Stimulated activated CD4-positive, alpha-beta T cell treated with anti-CD3 and anti-CD28 coated beads, TNF-alpha, amount 100 ng/mL, for 24 hours (primary cell): ENCODE results near the gene SPTBN5.
A peak's percentile ranks its signal among the peaks of the same experiment; 100 is the strongest.

Experiments
- DNase-seq, 3 experiments: peaks; one replicate each; pipeline ENCODE4 v3.0.0-alpha.2; 2020; ENCODE audit warnings: low read depth in 3 of 3

Gene SPTBN5

DNA sequence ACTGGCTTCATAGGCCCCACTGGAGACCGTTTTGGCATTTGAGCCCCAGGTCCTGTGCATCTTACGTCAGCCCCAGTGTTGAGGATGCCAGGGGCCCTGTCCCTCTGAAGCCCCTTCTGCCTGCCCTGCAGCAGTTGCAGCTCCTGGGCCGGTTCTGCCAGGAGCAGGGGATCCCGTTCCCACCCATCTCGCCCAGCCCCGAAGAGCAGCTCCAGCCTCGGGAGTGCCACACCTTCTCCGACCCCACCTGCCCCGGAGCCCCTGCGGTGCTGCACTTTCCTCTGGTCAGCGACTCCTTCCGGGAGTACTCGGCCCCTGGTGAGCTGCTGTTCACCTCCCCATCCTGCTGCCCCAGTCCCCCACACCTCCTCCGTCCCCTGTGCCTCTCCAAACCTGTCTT, 46.6 kb downstream of the SPTBN5 start:
- no peak for DNase-seq

- no peak for DNase-seq
These were observed 49.0 kb downstream of the SPTBN5 start for GRCh38 chr15:41844814-41845213.

- no peak for DNase-seq
These were observed 50.3 kb downstream of the SPTBN5 start for GRCh38 chr15:41843571-41843970.

DNA sequence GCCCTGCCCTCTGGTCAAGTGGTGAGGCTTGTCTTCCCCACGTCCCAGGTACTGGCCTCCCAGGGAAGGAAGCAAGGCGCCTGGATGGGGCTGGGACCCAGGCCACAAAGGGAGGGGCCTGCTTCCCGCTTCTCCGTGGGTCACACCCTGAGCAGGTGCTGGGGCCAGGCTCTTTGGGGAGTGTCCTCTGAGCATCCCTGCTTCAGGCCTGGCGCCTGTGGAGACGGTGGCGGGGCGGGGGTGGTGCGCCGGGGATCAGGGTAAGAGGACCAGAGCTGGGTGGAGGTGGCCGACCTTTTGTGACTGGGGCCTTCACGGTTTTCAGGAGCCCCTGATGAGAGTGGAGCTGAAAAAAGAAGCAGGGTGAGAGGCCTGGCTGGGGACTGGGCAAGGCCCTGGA, 51.6 kb downstream of the SPTBN5 start:
- no peak for DNase-seq

DNA sequence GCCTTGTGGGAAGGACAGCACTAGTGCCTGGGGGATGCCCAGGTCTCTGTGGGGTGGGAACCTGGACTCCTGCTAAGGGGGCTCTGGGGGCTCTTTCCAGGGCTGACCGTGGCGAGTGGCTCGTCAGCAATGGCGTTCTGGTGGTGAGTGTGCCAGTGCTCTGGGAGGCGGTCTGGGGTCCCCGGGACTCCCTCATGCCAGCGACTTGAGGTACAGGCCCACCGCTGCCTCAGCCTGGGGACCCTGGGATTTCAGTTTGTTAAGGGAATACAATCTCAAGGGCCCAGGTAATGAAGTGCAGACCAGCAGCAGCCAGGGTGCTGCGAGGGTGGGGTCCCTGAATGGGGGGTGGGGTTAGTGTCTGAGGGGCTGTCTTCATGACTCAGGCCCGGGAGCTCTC, 52.7 kb downstream of the SPTBN5 start:
- DNase-seq: no peak

- DNase-seq: no peak
These were observed 53.2 kb downstream of the SPTBN5 start for GRCh38 chr15:41840673-41841072.

- DNase-seq: no peak
These were observed 53.9 kb downstream of the SPTBN5 start for GRCh38 chr15:41839781-41840491.

GRCh38 chr15:41838400-41838897, 55.4 kb downstream of the SPTBN5 start, which contains the start of gene PLA2G4B:
Gene PLA2G4B, plus strand, starts transcription at chr15:41838847. Its CDS starts 67 bp downstream, at chr15:41838914.
- DNase-seq: no peak

DNA sequence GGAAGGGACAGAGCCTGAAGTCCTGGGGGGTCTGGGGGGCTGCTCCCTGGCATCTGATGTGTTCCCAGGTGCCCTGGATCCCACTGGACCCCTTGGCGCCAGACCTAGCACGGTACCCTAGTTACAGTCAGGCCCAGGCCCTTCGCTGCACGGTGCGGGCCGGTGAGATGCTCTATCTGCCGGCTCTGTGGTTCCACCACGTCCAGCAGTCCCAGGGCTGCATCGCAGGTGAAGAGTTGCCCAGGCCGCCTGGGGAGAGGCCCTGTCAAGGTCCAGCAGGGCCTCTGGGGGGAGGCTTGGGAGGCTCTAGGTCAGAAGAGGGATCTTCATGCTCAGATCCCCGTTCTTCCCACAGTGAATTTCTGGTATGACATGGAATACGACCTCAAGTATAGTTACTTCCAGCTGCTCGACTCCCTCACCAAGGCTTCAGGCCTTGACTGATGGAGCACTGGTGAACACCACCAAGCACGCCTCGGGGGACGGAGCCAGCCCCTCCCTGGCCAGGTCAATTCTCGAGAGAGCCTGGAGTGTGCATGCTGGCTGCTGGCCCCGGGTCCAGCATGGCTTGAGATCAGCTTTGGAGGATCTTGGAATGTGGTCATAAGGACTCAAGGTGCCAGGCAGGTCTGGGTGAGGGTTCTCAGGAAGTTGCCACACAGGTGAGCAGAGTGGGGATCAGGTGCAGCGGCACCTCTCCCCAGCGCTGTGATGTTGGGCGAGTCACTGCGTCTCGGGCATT, 57.0 kb downstream of the SPTBN5 start:
- no peak for DNase-seq

DNA sequence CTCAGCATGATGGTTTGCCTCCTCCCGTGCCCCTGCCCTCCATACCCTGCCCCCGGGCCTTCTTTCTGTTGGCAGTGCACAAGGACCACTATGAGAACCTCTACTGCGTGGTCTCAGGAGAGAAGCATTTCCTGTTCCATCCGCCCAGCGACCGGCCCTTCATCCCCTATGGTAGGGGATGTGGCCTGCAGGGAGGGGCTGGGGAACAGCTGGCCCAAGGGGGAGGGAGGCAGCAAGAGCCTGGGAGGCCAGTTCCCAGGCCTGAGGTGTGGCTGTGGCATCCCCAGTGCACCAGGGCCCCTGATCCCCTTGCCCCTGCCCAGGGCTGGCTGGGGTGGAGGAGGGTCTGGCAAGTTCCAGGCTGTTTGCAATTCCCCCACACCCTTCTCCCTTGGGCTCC, 57.8 kb downstream of the SPTBN5 start:
- no peak for DNase-seq

GRCh38 chr15:41834096-41834495, 59.8 kb downstream of the SPTBN5 start:
- DNase-seq: no peak

GRCh38 chr15:41832875-41833274, 61.0 kb downstream of the SPTBN5 start:
- no peak for DNase-seq

DNA sequence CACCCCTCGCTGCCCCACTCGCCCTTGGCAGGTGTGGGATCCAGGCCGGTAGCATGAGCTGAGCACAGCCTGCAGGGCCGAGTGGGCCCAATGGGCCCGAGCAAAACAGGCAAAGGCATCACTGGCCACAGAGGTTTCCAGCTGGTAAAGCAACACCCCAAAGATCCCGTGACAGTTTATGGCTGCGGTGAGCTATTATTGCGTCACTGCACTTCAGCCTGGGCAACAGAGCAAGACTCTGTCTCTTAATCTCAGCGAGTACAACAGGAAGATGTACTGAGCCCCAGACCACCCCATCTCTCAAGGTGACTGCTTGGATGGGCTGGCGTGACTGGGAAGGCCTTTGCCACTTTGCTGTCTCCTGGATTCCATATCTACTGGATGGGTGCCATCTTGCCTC, 61.6 kb downstream of the SPTBN5 start:
- no peak for DNase-seq

- DNase-seq: peak in 1 of 3 experiments; percentile 43
These were observed 62.6 kb downstream of the SPTBN5 start for GRCh38 chr15:41831291-41831690.

- no peak for DNase-seq
These were observed 63.8 kb downstream of the SPTBN5 start for GRCh38 chr15:41829959-41830646.

- no peak for DNase-seq
These were observed 65.1 kb downstream of the SPTBN5 start for GRCh38 chr15:41828807-41829141.

DNA sequence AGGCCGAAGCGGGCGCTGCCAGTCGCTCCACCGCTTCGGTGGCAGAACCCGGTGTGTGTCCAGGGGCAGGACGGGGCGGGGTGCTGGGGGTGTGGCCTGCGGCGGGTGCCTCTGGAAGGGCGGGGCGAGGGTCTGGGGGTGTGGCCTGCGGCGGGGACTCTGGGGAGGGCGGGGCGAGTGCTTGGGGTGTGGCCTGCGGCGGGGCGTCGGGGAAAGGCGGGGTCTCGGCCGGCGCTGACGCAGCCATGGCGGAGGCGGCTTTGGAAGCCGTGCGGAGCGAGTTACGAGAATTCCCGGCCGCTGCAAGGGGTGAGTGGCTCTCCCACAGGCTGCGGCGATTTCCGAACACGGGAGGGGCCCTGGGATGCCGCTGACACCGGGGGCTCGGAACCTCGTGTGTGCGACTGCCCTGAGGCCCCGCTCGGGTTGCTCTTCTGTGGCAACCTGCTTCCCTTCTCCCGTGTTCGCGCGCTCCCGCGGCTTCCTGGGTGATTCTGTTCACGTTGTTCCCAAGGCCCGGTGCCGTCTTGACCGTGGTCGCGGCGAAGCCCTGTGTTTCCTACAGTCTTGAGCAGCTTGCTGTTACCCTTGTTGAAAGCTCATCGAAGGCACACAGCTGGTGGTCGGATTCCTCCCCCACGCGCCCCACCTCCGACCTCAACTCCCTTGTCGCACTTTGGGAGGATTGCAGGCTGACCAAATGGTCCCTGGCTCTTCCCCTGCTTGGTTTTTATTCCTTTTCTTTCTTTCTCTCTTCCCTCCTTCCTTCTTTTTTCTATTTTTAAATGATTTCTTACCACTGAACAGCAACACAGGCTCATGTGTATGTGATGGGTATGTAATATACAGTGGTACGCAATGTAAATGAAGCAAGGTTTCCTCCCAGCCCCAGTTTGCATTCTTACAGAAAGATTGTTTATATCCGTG, 65.7 kb downstream of the SPTBN5 start, which contains the start of gene JMJD7:
JMJD7 (plus strand) TSS at position 213 of the 927 bp plus-strand sequence; CDS start at position 246, 33 bp downstream.
- peak; percentile 92 to 95 (median 93) for DNase-seq

DNA sequence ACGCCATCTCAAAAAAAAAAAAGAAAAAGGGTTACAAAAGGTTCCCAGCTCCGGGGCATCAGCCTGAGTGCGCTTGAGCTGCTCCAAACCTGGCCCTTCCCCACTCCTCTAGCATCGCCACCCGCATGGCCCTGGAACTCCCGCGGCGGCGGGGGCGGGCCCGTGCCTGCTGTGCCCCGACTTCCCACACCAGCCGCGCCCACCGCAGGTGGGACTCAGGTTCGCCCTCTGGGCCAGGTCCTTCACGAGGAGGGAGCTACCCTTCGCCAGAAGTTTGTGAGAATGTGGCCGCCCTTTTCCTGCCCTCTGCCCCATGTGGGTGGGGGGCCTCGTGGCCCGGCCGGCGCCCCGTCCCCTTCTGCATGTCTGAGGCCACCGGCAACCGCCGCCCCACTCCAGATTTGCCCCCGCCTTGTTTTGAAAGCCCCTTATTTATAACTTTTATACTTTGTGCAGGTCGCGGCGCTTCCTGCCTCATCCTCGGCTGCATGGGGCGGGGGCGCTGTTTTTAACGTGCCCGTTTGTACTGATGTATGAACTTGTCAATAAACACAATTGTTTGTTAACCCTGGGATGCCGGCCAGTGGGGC, 66.5 kb downstream of the SPTBN5 start:
- DNase-seq: peak in 1 of 3 experiments; percentile 13

GRCh38 chr15:41825572-41826535, 68.0 kb downstream of the SPTBN5 start:
- no peak for DNase-seq

DNA sequence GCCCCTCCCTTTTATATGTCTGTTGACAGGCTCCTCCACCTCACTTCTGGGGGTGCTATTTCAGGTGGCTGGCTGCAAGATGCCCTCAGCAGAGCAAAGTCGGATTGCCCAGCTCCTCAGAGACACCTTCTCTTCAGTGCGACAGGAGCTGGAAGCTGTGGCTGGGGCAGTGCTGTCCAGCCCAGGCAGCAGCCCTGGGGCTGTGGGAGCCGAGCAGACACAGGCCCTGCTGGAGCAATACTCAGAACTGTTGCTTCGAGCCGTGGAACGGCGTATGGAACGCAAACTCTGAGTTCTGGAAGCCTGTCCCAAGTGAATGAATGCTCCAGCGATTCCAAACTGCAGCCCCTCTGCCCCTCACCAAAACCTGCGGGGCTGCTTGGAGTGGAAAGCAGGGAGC, 68.7 kb downstream of the SPTBN5 start:
- DNase-seq: no peak
